ENCODE results near the gene BST2. TPM values are rescaled to one million over a fixed set of nuclear protein-coding genes. Genes with fewer than 3 reads are reported as not detected.

BST2 gene
- total and polyA plus RNA-seq, 9 of the 15 experiments (the other 6 are each of a cell fraction or from before 2014, with no cell fraction given): 11.2 to 232 (median 151) TPM

GRCh38 chr19:17419154-17419620 lies 13.8 kb upstream of the BST2 start (continued):
- TF ChIP-seq BCLAF1 (IDR thresholded peaks at IDR 0.05; ENCODE audit: borderline replicate concordance in 1 of 2, control insufficient read depth in 1 of 2, low read depth in 2 of 2, low read length in 1 of 2) (no peak), MXD1 (CRISPR knock-in tag; IDR thresholded peaks at IDR 0.05; ENCODE audit: borderline replicate concordance, poor library complexity, severe bottlenecking) (no peak), ZNF780A (CRISPR knock-in tag; IDR thresholded peaks at IDR 0.05) (no peak), ZNF76 (CRISPR knock-in tag; IDR thresholded peaks at IDR 0.05; ENCODE audit: borderline replicate concordance) (no peak), BCL6 (CRISPR knock-in tag; IDR thresholded peaks at IDR 0.05) (no peak), ZKSCAN3 (CRISPR knock-in tag; IDR thresholded peaks at IDR 0.05) (no peak), MTA2 (IDR thresholded peaks at IDR 0.05; ENCODE audit: low read depth) (no peak), POLR2H (tag; IDR thresholded peaks at IDR 0.05; ENCODE audit: low read depth) (peak; percentile 82; the same call in 1 of the 2 replicates), SRSF3 (IDR thresholded peaks at IDR 0.05; ENCODE audit: insufficient read depth, low read length) (no peak), ZHX1 (conservative IDR thresholded peaks at IDR 0.05; ENCODE audit: low read length) (no peak), ZNF23 (CRISPR knock-in tag; IDR thresholded peaks at IDR 0.05) (no peak), ZNF143 (CRISPR knock-in tag; IDR thresholded peaks at IDR 0.05) (no peak), ZNF134 (CRISPR knock-in tag; conservative IDR thresholded peaks at IDR 0.05) (no peak), SAP30 (IDR thresholded peaks at IDR 0.05; ENCODE audit: borderline replicate concordance, insufficient read depth, low read depth, low read length, poor library complexity, severe bottlenecking) (peak; percentile 40), TFAP4 (CRISPR knock-in tag; IDR thresholded peaks at IDR 0.05; ENCODE audit: borderline replicate concordance) (no peak), ZNF121 (CRISPR knock-in tag; conservative IDR thresholded peaks at IDR 0.05) (no peak), ZBTB43 (CRISPR knock-in tag; IDR thresholded peaks at IDR 0.05) (no peak)
